B cell (primary cell): ENCODE measurements around the gene TEX26. TPM values are rescaled to one million over a fixed set of nuclear protein-coding genes. Genes with fewer than 3 reads are reported as not detected.

Experiments used
- ATAC-seq: fragments of 200-7000 bp; cut with Tn5 transposase; one replicate; pipeline ENCODE4 v1.10.0; 2021; ENCODE audit warnings: low read depth, mild to moderate bottlenecking, moderate number of reproducible peaks, moderate library complexity
- CTCF ChIA-PET: fragments of 350-600 bp; sonication (Branson Sonifier 250); formaldehyde crosslinking; loops from one replicate; lab custom pipeline; 2021; ENCODE audit warnings: antibody characterized with exemption, inconsistent platforms; lab: Charles Lee
- POLR2A ChIA-PET: fragments of 350-600 bp; sonication (Branson Sonifier 250); formaldehyde crosslinking; loops from one replicate; lab custom pipeline; 2021; ENCODE audit warnings: antibody characterized with exemption; lab: Charles Lee
- DNase-seq: peaks from one replicate; pipeline ENCODE4 v3.0.0; 2013
- H2AFZ ChIP-seq: 2 replicates; pipeline ENCODE4 v1.6.1; 2012; ENCODE audit warnings: mild to moderate bottlenecking, low read depth, low read length; ENCODE audit not compliant: insufficient read depth, poor library complexity, severe bottlenecking
- H3K27ac ChIP-seq, 2 donors: 1 replicate in 1 of 2; 2 replicates in 1 of 2; pipeline ENCODE4 v1.5.1; 2012 to 2013; ENCODE audit warnings: low read length in 2 of 2, mild to moderate bottlenecking in 2 of 2, moderate library complexity in 1 of 2
- H3K27me3 ChIP-seq, 4 experiments: fragments of 200-600 bp in 1 of 4; sonication (generic) in 1 of 4; replicated peaks in 1 of 4; 1 replicate in 2 of 4; 2 replicates in 2 of 4; pipeline versions ENCODE4 v1.6.1 to v1.7.0; 2013 to 2016; ENCODE audit warnings: low read length in 3 of 4, mild to moderate bottlenecking in 2 of 4, mixed read lengths in 1 of 4, moderate library complexity in 1 of 4; ENCODE audit not compliant: insufficient read depth in 4 of 4, control insufficient read depth in 3 of 4; ENCODE audit errors: control extremely low read depth in 1 of 4
- H3K36me3 ChIP-seq, 2 experiments: replicated peaks in 1 of 2; 1 replicate in 1 of 2; 2 replicates in 1 of 2; pipeline versions ENCODE4 v1.6.1 to v1.7.1; 2013; ENCODE audit warnings: low read length in 1 of 2; ENCODE audit not compliant: insufficient read depth in 2 of 2, control insufficient read depth in 1 of 2; ENCODE audit errors: control extremely low read depth in 1 of 2, extremely low read depth in 1 of 2
- H3K4me1 ChIP-seq, 2 donors: fragments of 200-600 bp in 1 of 2; sonication (generic) in 1 of 2; 1 replicate in 1 of 2; 2 replicates in 1 of 2; pipeline versions ENCODE4 v1.5.1 to v1.6.1; 2013 to 2017; ENCODE audit warnings: low read length in 2 of 2; ENCODE audit not compliant: control insufficient read depth in 2 of 2, insufficient read depth in 2 of 2
- H3K4me2 ChIP-seq: replicated peaks from 2 replicates; pipeline ENCODE3; 2012; ENCODE audit warnings: mild to moderate bottlenecking, low read depth, low read length; ENCODE audit not compliant: poor library complexity, severe bottlenecking
- H3K4me3 ChIP-seq, 5 experiments: fragments of 200-600 bp in 1 of 5; sonication (generic) in 1 of 5; 1 replicate in 3 of 5; 2 replicates in 2 of 5; pipeline versions ENCODE4 v1.5.1 to v1.7.0; 2011 to 2016; ENCODE audit warnings: low read length in 4 of 5, mild to moderate bottlenecking in 4 of 5, low read depth in 2 of 5, control low read depth in 1 of 5, moderate library complexity in 1 of 5; ENCODE audit not compliant: insufficient read depth in 1 of 5; ENCODE audit errors: control extremely low read depth in 1 of 5, extremely low read depth in 1 of 5
- H3K79me2 ChIP-seq: fragments of 200-600 bp; sonication (generic); one replicate; pipeline ENCODE4 v1.6.0; 2016; ENCODE audit warnings: low read length; ENCODE audit not compliant: control insufficient read depth, insufficient read depth
- H3K9ac ChIP-seq: fragments of 200-600 bp; sonication (generic); 2 replicates; pipeline ENCODE4 v1.6.1; 2017; ENCODE audit warnings: mild to moderate bottlenecking, low read length, moderate library complexity
- H3K9me3 ChIP-seq, 3 donors: one replicate each; pipeline versions ENCODE4 v1.6.1 to v1.7.1; 2013; ENCODE audit warnings: low read length in 2 of 3; ENCODE audit not compliant: control insufficient read depth in 2 of 3, insufficient read depth in 1 of 3; ENCODE audit errors: control extremely low read depth in 1 of 3
- H4K20me1 ChIP-seq: 2 replicates; pipeline ENCODE4 v1.6.0; 2012; ENCODE audit warnings: mild to moderate bottlenecking, low read length; ENCODE audit not compliant: insufficient read depth, control insufficient read depth, poor library complexity, severe bottlenecking
- H3K27ac Mint-ChIP-seq: one replicate; pipeline ENCODE4 v1.8.0; 2021; ENCODE audit warnings: mixed read lengths
- H3K27me3 Mint-ChIP-seq: one replicate; pipeline ENCODE4 v1.8.0; 2021; ENCODE audit warnings: mixed read lengths
- H3K4me1 Mint-ChIP-seq: one replicate; pipeline ENCODE4 v1.8.0; 2021; ENCODE audit warnings: mixed read lengths
- H3K4me3 Mint-ChIP-seq: one replicate; pipeline ENCODE4 v1.8.0; 2021; ENCODE audit warnings: mixed read lengths
- H3K9me3 Mint-ChIP-seq: one replicate; pipeline ENCODE4 v1.8.0; 2022; ENCODE audit warnings: mixed read lengths; ENCODE audit not compliant: insufficient read depth
- EZH2 ChIP-seq: IDR thresholded peaks from 2 replicates; pipeline ENCODE4 v1.6.1; 2012; ENCODE audit warnings: borderline replicate concordance, low read depth, mild to moderate bottlenecking, moderate library complexity, low read length; ENCODE audit not compliant: insufficient read depth, poor library complexity, severe bottlenecking
- WGBS: methylation state at CpG from one replicate; pipeline ENCODE4 v1.1.5; 2013; ENCODE audit warnings: missing lambda C conversion rate; ENCODE audit not compliant: insufficient coverage; 5-methylcytosine and 5-hydroxymethylcytosine counted together
- intact Hi-C: fragments of 100-400 bp; cut with micrococcal nuclease; formaldehyde crosslinking; loops from one replicate; pipeline ENCODE4 v1.10.0; 2022
- polyA plus RNA-seq: library from polyadenylated mRNA; depleted of rRNA; stranded (reverse); fragments of >200 nt; gene quantifications from 2 replicates; pipeline ENCODE4 v1.2.3, GENCODE V29; 2012
- total RNA-seq, 2 donors: library from RNA; stranded (reverse); fragments of 120-200 nt in 1 of 2; gene quantifications; 1 replicate in 1 of 2; 2 replicates in 1 of 2; pipeline versions ENCODE4 v1.2.3 to v1.2.4, GENCODE V29; 2013 to 2022
- TF ChIP-seq, protein P1 (sequence below): fragments of 200-600 bp; IDR thresholded peaks from one replicate; pipeline ENCODE4 v1.8.0; 2022; ENCODE audit warnings: antibody characterized with exemption, mild to moderate bottlenecking

Gene TEX26
- total and polyA plus RNA-seq, 2 donors (not counting 1 experiment from before 2014, with no cell fraction given) = not detected

- Histone ChIP-seq H3K4me1 (no peaks in the 10 kb centered on the region), H3K4me2 (no peak overlapping the region), H3K79me2 (no peaks in the 10 kb centered on the region), H3K9me3 (no peaks in the 10 kb centered on the region), H3K4me3 (no peak overlapping the region), H4K20me1 (no peaks in the 10 kb centered on the region), H3K36me3 (no peaks in the 10 kb centered on the region), H3K27me3 (no peaks in the 10 kb centered on the region), H3K9ac (no peak overlapping the region), H3K27ac (no peak overlapping the region), H2AFZ (no peak overlapping the region)
- ChIA-PET POLR2A (no interaction called here), CTCF (no interaction called here)
- Mint-ChIP-seq H3K27me3 (peaks cover 24% of the 10 kb centered on the region), H3K27ac (no peak overlapping the region), H3K4me1 (no peaks in the 10 kb centered on the region), H3K9me3 (no peaks in the 10 kb centered on the region), H3K4me3 (no peak overlapping the region)
- TF ChIP-seq, protein P1, sequence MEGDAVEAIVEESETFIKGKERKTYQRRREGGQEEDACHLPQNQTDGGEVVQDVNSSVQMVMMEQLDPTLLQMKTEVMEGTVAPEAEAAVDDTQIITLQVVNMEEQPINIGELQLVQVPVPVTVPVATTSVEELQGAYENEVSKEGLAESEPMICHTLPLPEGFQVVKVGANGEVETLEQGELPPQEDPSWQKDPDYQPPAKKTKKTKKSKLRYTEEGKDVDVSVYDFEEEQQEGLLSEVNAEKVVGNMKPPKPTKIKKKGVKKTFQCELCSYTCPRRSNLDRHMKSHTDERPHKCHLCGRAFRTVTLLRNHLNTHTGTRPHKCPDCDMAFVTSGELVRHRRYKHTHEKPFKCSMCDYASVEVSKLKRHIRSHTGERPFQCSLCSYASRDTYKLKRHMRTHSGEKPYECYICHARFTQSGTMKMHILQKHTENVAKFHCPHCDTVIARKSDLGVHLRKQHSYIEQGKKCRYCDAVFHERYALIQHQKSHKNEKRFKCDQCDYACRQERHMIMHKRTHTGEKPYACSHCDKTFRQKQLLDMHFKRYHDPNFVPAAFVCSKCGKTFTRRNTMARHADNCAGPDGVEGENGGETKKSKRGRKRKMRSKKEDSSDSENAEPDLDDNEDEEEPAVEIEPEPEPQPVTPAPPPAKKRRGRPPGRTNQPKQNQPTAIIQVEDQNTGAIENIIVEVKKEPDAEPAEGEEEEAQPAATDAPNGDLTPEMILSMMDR = no peak
- no peak for TF ChIP-seq EZH2
- 100% methylated on average over 1 of the region's 1 CpG for WGBS
- no peak for ATAC-seq
- no peak for DNase-seq
- intact Hi-C loops = no loop called here
Observed at GRCh38 chr13:30923418-30923817, 9.0 kb upstream of the TEX26 start.

DNA sequence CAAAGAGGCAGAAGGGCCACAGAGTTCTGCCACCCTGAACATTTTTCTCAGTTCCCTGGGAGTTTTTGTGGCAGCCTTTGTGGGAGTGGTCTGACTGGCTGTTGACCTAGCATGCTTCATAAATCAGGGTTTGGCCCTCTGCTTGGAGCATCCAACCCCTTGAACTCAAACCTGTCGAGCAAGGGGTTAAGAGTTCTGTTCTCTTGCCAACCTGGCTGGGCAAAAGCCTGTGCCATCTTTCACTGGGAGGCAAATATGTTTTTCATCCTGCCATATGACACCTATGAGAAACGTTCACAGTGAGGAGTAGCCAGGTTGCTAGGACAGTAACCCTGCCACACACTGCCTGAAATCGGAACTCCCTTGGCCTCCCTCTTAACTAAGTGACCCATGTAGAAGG, 7.7 kb upstream of the TEX26 start:
- ChIA-PET POLR2A (no interaction called here), CTCF (no interaction called here)
- 78% methylated on average over 2 of the region's 3 CpGs for WGBS
- H3K27ac ChIP-seq = no peak overlapping the region
- H3K79me2 ChIP-seq = no peaks in the 10 kb centered on the region
- Mint-ChIP-seq H3K27ac (no peak overlapping the region), H3K27me3 (peaks cover 25% of the 10 kb centered on the region), H3K4me3 (no peak overlapping the region), H3K4me1 (no peaks in the 10 kb centered on the region), H3K9me3 (no peaks in the 10 kb centered on the region)
- no peaks in the 10 kb centered on the region for H3K27me3 ChIP-seq
- H3K4me1 ChIP-seq = no peaks in the 10 kb centered on the region
- H4K20me1 ChIP-seq = no peaks in the 10 kb centered on the region
- no peak for DNase-seq
- no peak overlapping the region for H2AFZ ChIP-seq
- H3K9me3 ChIP-seq = no peaks in the 10 kb centered on the region
- no peaks in the 10 kb centered on the region for H3K36me3 ChIP-seq
- no peak overlapping the region for H3K4me3 ChIP-seq
- H3K4me2 ChIP-seq = no peak overlapping the region
- ATAC-seq = no peak
- H3K9ac ChIP-seq = no peak overlapping the region
- TF ChIP-seq, protein P1 = no peak
- TF ChIP-seq EZH2 = no peak
- intact Hi-C loops = no loop called here
